ENCODE data around the gene STRIP1.
A peak's percentile ranks its signal among the peaks of the same experiment; 100 is the strongest.

Gene STRIP1

DNA sequence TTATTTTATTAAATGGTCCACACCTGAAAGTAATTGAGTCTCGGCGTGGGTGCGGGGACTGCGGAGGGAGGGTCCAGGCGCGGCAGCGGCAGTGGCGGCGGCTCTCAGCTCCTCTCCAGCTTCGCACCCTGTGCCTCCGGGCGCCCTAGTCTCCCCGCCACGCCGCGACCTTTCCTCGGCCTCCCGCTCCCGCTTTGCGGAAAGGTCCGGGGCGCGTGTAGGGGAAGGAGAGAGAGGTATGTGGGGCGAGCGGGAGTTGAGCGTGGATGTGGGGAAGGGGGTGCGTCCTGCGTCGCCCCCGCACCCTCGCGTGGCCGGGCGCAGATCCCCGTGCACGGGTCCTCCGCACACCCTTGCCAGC is 49.4 kb downstream of the STRIP1 start:
- no peak overlapping the region for H3K27ac ChIP-seq
- TF ChIP-seq, protein P1, sequence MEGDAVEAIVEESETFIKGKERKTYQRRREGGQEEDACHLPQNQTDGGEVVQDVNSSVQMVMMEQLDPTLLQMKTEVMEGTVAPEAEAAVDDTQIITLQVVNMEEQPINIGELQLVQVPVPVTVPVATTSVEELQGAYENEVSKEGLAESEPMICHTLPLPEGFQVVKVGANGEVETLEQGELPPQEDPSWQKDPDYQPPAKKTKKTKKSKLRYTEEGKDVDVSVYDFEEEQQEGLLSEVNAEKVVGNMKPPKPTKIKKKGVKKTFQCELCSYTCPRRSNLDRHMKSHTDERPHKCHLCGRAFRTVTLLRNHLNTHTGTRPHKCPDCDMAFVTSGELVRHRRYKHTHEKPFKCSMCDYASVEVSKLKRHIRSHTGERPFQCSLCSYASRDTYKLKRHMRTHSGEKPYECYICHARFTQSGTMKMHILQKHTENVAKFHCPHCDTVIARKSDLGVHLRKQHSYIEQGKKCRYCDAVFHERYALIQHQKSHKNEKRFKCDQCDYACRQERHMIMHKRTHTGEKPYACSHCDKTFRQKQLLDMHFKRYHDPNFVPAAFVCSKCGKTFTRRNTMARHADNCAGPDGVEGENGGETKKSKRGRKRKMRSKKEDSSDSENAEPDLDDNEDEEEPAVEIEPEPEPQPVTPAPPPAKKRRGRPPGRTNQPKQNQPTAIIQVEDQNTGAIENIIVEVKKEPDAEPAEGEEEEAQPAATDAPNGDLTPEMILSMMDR (conservative IDR thresholded peaks at IDR 0.05): no peak

- TF ChIP-seq, protein P1 (conservative IDR thresholded peaks at IDR 0.05): no peak
These were observed 50.0 kb downstream of the STRIP1 start for GRCh38 chr1:110084227-110085078.

GRCh38 chr1:110085671-110086070 is 51.2 kb downstream of the STRIP1 start:
- TF ChIP-seq, protein P1 (conservative IDR thresholded peaks at IDR 0.05): no peak
- no peak overlapping the region for H3K27ac ChIP-seq

More at GRCh38 chr1:110084227-110085078, 50.0 kb downstream of the STRIP1 start:
- H3K27ac ChIP-seq: no peak overlapping the region

GRCh38 chr1:110086961-110087360 is 52.5 kb downstream of the STRIP1 start:
- TF ChIP-seq, protein P1 (conservative IDR thresholded peaks at IDR 0.05): no peak
- H3K27ac ChIP-seq: no peak overlapping the region

DNA sequence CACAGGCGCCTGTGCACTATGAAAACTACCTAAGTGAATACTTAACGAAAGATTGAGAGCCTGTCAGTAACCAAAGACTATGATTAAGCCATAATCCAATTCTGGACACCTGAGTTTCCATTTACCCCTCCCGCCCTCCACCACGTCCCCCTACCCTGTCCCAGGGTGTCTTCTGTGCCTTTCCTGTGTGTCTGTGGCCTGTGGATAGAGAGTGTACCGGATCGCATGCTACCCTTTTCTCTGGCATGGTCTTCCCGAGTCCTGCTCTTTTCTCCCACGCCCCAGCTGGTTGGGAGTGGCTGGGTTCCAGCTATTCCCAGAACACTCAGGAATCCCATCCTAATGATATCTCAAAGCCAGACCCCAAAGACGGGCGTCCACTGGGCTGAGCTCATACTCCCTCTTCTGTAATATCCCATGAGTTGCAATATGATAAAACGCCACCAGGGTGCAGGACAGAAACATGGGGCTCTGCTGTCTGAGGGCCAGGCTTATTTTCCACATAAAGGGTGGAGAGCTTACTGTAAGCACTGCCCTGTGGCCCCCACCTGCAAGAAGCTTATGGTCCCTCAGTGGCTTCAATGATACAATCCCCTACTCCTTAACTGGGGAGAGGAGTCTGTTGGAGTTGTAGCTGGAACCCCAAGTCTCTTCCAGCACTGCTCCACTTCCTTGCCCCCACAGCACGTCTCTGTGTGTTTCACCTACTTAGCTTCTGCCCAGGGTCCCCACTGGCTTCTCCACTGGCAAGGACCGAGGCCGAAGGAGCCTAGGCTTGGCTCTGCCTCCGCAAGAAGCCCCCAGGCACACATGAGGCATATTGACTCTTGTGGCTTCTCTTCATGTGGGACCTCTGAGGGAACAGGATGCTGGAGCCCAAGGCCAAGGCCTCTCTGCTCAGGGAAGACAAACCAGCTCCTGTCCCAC is 53.7 kb downstream of the STRIP1 start:
- TF ChIP-seq, protein P1 (conservative IDR thresholded peaks at IDR 0.05): peak; percentile 81
- H3K27ac ChIP-seq: no peak overlapping the region

DNA sequence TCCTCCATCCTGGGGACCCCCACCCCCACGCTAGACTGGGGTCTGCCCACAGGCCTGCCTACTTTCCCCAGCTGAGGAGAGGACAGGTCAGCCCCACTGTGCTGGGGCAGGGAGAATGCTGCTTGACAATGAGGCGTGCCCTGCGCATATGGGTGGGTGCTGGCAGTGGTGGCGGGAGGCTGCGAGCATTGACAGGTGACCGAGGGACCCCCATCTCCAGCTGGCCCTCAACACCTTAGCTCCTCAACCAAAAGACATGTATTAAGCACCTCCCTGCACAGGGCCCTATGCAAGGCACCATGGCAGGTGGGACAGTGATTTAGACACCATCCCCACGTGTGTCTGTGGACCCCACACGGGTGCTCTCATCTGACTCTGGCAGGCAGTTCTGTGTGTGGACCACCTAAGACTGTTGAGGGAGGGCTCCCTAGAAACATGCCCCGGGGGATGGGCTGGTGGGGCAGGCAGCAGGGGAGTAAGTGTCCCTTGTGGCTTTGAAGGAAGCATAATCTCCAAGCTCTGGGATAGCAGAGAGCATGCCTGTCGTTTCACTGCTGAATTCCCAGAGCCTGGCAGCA is 54.4 kb downstream of the STRIP1 start:
- no peak overlapping the region for H3K27ac ChIP-seq
- TF ChIP-seq, protein P1 (conservative IDR thresholded peaks at IDR 0.05): no peak

All from VCaP (cell line).